Midbrain (tissue), 1 donor: ENCODE data around the gene SLC7A14.
A peak's percentile ranks its signal among the peaks of the same experiment; 100 is the strongest.

Experiments
- DNase-seq: peaks from one replicate; lab custom pipeline; 2025; lab: John Stamatoyannopoulos, UW

Gene SLC7A14

DNA sequence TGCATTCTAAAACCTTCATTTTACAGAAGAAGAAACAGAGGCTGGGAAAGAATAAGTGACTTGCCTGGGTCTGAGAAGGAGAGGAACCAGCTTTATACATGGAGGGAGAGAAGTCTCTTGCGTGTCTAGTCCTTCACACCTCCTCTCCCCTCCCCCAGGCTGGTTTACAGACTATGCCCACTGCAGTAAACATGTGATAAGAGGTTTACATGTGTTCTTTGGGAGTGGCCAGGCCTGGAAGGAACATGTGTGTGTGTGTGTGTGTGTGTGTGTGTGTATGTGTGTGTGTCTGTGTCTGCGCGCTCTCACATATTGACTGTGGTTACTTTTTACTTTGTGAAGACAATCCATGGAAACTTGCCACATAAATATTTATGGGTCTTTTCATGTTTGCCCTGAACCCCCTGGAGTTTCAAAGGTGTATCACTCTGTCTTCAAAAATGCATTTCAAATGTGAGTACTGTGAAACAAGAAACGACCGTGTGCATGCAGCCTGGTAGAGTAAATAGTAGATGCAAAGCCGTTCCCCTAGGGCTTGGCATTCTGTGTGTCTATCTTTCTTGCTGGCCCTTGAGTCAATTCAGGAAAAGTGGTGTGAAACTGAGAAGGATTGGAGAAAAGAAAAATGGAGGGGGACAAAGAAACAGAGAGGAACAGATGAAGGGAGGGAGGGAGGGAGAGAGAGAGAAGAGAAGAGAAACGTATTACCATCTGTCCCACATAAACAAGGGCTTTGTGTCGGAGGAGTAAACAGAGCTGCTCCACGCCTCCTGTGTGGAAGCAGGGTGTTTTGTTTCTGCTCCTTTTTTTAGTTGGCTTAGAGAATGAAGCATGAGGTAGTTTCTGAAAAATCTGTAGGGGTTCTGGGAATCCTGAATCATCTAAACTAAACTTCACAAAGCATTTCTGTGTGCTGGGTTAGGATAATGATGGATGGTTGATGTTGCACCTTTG, 115.5 kb downstream of the SLC7A14 start:
- DNase-seq = peak; percentile 57

DNA sequence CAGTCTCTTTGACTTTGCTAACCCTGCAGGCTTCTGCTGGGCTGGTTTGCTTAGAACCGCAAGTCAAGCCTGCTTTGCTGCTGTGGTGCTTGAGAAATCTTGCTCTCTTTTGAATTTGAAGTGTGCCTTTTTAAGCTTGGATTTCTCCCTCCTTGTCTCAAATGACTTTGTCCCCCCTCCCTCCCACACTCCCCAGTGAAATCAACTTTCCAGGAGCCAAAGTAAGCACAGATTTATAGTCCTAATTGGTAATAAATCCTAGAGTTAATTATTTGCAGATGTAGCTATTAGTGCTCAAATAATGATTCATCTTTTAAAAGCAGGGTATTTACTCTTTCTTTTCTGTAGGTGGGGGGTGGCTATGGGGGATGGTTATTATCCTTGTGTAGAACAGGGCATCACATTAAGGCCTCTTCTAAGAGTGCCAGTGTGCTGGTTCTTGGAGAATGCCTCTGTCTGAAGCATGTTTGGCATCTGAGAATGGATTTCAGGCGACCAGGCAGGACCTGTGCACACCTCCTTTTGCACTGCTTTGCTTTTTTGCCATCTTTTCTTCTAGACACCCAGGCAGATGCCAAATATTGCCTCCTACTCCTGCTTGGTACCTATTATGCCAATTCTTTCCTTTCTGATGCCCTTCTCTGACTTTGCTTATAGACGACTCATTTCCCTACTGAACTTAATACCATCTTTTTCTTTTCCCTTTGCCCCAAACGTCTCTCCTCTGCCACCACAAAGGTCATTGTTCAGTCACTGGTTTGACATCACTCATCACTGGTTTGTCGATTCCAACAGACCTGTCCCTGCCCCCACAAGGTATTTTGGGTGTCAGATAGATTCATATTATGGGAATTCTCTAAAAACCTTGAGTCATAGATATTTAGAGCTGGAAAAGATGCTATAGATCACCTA, 116.5 kb downstream of the SLC7A14 start:
- DNase-seq = no peak

DNA sequence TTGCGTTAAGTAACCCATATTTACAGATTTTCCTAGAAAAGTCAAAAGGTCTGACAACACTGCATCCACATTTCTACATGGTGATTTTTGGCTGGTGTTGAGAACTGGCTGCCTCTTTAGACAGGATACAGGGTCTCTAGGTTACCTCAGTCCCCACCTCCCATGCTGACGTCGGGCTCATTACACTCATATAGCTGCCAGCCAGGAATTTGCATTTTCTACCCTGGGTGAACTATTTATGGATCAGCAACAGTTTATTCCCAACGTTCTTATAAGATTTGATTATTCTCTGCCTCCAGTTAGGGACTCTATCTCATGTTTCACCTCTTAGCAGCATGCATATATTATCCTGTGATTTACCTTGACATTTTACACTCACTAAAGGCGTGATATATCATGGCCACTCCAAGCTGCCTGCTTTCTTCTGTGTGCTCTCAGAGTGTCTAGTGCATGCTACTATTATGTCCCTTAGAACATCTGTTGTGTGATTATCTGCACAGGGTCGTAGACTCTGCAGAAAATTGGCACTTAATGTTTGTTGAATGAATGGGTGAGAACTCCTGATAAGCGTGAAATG, 118.2 kb downstream of the SLC7A14 start:
- no peak for DNase-seq

DNA sequence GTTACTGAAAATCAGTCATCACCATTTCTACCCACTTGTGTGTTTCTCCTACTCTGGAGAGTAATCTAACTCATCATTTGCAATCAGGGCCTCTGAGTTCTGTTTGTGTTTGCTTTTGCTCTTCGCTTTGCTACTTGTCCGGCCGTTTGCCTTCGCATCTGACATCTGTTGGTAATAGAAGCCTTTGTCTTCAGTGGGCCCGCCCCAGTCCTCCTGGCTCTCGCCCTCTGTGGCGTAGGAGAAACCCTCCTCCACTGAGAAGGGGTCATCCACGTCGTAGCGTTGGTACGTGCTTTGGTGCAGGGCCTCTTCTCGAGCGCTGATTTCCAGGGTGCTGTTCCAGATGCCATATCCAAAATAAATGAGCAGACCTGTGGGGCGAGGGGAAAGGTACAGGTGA, 118.9 kb downstream of the SLC7A14 start:
- peak; percentile 77 for DNase-seq

DNA sequence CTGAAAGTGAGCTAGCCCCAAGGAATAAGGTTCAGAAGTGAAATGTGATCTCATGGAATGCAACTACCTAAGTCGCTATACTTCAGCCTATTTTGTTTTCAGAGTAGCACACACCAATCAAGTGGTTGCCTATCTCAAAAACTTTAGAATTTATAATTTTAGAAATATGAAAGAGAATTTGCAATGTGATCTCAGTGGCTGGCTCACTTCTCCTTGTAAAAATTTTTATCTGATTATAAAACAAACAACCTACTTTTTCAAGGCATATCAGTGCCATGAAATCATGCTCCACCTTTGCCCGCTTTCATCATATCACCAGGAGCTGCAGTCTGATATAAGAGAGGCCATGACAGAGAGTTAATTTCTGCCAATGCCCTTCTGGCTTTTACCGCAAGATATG, 119.9 kb downstream of the SLC7A14 start:
- DNase-seq = no peak

DNA sequence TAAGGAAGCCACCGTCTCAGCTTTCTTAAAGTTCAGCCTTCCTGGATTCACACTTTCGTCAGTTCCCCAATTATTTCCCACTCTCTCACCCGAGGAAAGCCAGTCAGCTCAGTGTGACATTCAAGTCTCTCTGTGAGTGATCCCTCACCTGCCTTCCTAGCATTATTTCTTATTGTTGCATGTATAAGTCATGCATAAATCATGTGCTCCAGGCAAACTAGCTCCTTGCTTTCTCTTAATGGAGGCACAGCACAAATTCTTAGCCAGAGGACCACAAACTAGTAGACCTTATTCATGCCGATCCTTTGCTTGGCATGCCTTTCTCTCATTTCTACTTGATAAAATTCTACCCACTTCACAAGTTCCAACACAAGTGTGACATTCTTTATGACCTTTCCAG, 122.9 kb downstream of the SLC7A14 start:
- no peak for DNase-seq

DNA sequence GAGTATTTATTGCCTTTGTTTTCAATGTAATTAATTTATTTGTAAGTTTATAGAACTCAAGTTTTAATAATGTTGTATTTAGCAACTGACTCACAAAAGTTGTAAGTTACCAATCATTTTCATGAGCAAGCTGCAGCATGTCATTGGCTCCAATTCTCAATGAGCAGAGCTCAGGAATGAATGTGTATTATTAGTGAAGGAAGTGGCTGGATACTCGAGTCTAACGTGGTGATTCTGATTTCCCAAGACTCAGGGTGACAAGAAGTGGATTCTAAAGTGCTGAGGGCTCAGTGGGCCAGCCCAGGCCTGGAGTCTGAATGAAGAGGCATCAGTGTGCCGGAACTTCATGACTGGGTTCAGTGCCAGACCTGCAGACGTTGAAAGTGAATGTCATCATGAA, 127.6 kb downstream of the SLC7A14 start:
- DNase-seq = no peak

DNA sequence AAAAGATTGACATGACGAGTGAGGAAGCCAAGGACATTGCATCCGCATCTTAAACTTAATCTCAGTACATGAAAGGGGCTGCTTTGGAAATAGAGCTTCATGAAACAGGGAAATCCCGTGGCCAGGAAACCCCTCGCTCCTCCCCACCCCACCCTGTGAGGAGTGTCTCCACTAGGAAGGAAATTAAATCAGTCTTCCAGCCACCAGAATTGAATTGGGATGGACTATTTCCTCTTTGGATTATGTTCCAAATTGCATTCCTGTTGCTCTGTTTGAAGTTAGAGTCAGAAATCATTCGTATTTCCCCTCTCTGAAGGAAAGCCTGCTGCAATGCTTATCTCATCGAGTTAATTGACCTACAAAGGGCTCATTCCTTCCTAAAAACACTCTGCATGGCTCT, 131.4 kb downstream of the SLC7A14 start:
- DNase-seq = no peak

DNA sequence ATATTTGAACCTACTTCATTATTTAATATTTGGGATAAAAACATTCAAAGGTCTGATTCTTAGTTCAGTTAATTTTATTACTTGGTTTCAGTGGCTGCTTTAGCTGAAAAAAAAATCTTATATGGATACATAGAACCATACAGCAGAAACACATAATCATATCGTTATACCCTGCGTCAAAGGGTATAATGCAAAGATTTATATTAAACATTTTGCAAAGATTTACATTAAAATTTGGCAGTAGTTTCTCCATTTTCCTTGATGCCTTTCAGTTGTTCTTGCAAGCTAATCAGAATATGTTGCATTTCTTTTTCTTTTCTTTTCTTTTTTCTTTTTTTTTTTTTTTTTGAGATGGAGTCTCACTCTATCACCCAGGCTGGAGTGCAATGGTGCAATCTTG, 135.8 kb downstream of the SLC7A14 start:
- no peak for DNase-seq

DNA sequence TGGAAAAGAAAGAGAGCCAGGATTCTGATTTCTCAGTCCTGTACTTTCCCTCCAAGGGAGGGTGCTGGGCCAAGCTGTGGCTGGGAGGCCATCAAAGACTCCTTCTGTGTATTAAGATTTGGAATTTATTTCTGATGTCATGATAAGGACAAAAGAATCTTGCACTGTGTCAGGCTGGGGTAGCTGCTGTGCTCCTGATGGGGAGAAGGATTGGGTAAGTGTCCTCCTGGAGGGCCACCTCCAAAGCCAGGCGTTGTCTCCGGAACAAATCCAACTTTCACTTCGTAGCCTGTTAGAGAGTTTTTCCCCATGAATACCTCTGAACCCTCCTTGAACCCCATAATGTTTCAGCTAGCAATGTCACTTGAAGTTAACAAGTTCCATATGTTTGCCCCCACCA, 137.3 kb downstream of the SLC7A14 start:
- no peak for DNase-seq

DNA sequence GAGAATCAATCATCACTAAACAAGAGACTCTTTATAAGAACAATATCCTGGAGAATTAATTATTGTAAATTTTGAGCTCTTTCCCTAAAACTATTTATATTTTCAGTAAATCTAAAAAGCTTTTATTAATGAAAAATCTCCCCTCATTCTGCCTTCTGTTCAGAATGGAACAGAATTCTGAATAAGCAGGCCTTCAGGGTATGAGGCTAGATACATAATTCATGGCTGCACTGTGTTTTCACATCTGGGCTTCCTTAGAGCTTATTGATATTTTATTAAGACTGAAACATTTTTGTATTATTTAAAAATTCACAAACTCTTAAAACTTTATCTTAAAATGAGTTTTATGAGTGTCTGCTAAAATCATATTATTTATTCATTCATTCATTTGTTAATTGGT, 142.4 kb downstream of the SLC7A14 start:
- no peak for DNase-seq

DNA sequence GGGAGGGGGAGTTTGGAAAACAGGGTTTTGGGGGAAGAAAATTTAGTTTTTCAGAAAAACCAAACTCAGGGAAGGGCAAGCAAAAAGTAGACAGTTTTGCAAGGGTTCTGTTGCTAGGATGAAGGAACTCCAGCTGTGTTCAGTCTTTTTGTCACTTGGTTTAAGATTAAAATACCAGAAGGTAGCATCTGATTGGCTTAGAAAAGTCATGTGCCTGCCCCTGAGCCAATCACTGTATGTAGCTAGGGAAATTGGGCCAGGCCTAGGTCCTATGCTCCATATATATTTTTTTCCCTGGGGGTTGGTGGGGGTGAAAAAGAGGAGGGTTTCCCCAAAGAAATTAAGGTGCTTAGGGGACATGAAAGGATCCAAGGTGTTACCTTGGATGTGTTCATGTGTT, 142.9 kb downstream of the SLC7A14 start:
- no peak for DNase-seq

DNA sequence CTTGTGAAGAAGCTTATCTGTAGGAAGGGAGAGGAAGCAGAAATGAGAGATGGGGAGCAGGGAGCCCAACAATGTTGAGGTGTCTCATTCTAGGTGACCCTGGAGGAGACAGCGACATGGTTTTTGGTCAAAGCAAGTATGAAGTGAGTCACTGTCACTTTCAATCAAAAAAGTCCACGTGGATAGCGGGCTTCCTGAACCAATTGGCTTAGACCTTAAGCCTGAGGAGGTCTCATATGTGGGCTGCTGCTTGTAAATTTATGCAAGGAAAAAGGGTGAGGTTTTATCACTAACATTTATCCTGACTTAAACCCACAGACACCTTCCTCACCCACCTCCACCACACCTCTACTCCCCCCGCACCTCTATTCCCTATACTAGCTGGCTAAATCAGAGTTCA, 144.5 kb downstream of the SLC7A14 start:
- DNase-seq = no peak

DNA sequence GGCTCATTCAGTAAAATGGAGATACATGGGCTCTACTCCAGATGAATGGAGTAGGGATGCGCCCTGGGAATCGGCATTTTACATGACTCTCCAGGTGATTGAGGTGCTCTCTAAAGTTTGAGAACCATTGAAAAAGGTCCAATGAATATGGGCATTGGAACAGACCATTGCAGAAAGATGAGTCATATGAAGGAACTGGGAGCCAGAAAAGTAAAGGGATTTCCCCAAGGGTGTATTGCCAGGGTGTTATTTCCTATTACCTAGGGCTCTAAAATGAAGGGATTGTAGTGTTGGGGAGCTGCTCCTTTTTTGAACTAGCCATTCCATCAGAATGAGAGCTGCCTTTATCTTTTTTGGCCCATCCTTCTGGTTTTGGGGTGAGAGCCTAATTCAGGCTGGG, 145.5 kb downstream of the SLC7A14 start:
- DNase-seq = no peak

DNA sequence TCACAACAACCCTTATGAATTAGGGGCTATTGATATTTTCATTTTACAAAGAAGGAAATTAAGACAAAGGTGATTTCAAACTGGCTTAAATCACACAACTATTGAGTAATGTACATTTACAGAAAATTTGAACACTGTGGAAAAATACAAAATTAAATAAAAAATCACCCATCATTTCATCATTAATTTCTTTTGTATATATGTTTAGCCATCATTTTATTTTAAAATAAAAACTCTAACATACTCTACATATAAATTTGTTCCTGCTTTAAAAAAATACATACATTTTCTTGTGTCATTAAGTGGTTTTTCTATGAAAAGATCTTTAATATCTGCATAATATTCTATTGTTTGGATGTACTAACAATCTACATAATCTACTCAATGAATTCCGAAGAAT, 147.0 kb downstream of the SLC7A14 start:
- no peak for DNase-seq

DNA sequence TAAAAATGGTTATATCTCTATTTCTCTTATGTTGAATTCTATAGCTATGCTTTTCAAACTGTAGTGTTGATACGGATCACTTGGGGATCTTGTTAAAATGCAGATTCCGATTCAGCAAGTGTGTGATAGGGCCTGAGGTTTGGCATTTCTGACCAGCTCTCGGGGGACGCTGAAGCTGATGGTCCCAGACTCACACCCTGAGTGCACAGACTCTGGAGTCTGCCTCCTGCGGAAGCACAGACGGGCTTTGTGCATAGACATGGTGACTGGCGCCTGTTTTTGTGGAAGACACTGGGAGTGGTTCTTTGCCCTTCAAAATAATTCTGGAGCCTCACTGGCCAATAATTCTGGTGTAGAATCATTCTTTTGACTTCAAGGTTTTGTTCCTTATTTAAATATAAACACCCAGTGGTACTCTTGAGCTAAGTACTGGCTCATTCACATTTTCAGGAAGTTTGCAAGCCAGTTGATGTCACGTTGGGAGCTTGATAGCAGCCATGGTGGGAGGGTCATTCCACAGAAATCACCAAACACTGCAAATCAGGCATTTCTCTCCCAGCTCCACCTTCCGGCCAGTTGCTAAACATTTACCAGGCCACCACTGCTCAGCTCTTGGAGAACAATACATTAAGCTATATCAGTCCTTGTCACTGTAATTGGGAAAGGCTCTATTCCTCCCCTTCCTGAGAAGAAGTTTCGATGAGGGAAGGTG, 148.0 kb downstream of the SLC7A14 start:
- peak; percentile 40 for DNase-seq

DNA sequence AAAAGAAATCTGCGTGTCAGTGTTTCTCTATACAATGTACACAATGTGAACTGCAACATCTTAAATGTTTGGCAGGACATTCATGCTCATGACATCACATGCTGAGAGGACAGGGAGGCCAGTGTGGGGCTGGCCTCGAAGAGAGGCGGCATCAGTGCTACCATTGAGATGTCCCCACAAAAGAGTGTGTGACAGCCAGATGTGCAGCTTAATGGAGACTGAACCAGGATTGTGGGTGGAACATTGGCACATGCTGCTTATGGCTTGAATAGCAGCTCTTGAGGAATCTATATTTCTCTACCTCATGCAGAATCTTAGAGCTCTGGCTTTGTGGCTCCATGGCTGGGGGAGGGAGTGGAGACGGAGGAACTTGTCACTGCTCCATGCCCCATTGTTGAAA, 148.7 kb downstream of the SLC7A14 start:
- peak; percentile 87 for DNase-seq

DNA sequence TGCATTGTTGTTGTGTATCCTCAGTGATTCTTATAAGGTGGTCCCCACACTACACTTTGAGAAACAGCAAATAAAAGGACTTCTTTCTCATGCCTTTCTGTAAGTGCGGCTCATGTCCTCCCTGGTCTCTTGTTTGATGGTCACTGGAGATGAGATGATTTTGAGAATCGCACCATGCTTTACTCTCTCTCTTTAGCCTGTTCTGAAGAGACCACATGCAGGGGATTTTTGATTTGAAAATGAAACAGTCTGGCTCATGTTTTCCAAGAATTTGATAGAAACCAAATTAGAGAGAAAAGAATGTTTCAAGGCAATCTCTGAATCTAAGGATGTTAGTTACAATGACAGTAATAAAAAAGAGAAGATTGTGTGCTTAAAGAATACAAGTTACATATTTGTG, 149.2 kb downstream of the SLC7A14 start:
- no peak for DNase-seq

DNA sequence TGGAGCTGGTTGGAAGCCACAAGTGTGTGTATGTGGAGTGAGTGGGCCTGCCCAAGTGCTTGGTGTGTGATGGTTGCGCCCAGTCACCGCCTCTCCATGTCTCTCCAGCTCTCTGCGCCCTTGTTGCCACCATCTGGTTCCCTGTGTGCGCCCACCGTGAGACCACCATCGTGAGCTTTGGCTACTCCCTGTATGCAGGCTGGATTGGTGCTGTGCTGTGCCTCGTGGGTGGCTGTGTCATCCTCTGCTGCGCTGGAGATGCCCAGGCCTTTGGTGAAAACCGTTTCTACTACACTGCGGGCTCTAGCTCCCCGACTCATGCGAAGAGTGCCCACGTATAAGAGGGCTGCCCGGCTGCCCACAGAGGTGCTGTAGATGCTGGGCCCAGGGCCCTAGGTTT, 153.5 kb downstream of the SLC7A14 start:
- DNase-seq = no peak

DNA sequence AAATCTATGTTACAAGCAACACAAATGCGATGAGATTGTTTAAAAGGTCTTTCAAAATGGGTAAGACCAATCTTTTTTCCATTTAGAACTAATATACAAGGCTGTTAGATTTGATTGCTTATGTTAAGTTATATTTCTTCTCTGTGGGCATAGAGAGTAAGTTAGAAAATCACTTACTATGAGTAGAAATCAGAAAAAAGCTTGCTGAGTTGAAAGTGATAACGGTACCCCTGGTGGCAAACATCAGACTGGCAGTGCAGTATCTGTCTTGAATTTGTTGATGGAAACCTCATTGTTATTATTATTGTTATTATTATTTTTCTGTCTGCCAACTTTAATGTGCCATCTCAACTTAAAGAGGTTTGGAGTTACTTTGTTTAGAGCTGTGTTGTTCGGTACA, 154.8 kb downstream of the SLC7A14 start:
- DNase-seq = no peak

DNA sequence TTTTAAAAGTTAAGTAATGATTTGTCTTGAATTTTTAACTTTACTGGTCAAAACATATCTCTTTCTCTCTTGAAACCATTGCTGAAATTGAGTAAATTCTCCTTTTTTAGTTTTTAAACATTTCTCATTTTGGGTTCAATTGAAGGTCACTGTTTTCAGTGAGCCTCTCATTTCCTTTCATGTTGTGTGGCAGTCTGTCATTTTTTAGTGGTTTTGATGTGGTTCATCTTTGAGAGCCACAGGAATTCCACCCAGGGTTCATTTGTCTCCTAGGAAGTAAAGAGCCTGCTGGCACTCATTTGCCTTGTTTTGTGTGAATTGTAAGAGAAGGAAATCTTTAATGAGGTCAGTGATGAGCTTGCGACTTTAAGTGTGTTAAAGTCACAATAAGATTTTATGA, 156.8 kb downstream of the SLC7A14 start:
- peak; percentile 30 for DNase-seq

DNA sequence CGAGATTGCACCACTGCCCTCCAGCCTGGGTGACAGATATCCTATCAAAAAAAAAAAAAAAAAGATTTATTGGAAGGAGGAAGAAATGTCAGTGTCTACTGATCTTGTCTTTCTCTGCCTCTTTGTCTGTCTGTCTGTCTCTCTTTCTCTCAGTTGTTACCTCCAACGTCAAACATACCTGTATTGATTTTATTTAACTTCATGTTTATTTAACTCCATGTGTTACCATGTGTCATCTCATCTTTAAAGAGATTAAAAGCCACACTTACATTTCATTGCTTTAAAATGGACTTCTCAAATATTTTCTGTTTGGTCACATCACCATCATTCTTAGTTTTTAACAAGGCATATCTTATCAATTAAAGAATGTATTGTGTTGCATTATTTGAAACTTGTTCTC, 157.8 kb downstream of the SLC7A14 start:
- no peak for DNase-seq
